Ishikawa (cell line): Measurements from ENCODE around the gene TENT5A.

Source experiments
- CEBPB ChIP-seq: IDR thresholded peaks from 2 replicates; pipeline ENCODE4 v1.6.1; 2012
- CREB1 ChIP-seq: IDR thresholded peaks from 2 replicates; pipeline ENCODE4 v1.6.1; 2012; ENCODE audit warnings: low read depth
- EGR1 ChIP-seq: IDR thresholded peaks from 2 replicates; pipeline ENCODE4 v1.6.1; 2012
- EP300 ChIP-seq: IDR thresholded peaks from 2 replicates; pipeline ENCODE4 v1.6.1; 2012; ENCODE audit warnings: borderline replicate concordance
- FOXM1 ChIP-seq: IDR thresholded peaks from 2 replicates; pipeline ENCODE4 v1.6.1; 2012; ENCODE audit warnings: low read depth, borderline replicate concordance
- NFIC ChIP-seq: IDR thresholded peaks from 2 replicates; pipeline ENCODE4 v1.6.1; 2012
- RAD21 ChIP-seq: IDR thresholded peaks from 2 replicates; pipeline ENCODE4 v1.6.1; 2012; ENCODE audit warnings: low read depth
- TAF1 ChIP-seq: IDR thresholded peaks from 2 replicates; pipeline ENCODE4 v1.6.1; 2012; ENCODE audit warnings: low read depth, mild to moderate bottlenecking
- TCF12 ChIP-seq: IDR thresholded peaks from 2 replicates; pipeline ENCODE4 v1.6.1; 2012; ENCODE audit warnings: low read depth
- TEAD4 ChIP-seq: IDR thresholded peaks from 2 replicates; pipeline ENCODE4 v1.6.1; 2012
- YY1 ChIP-seq: IDR thresholded peaks from 2 replicates; pipeline ENCODE4 v1.6.1; 2012; ENCODE audit warnings: low read depth
- ZBTB7A ChIP-seq: IDR thresholded peaks from 2 replicates; pipeline ENCODE4 v1.6.1; 2012; ENCODE audit warnings: low read depth
- TF ChIP-seq, protein P1 (sequence below): IDR thresholded peaks from 2 replicates; pipeline ENCODE4 v1.6.1; 2012
- TF ChIP-seq, protein P2 (sequence below): IDR thresholded peaks from 2 replicates; pipeline ENCODE4 v1.6.1; 2012
- TF ChIP-seq, protein P3 (sequence below): IDR thresholded peaks from 2 replicates; pipeline ENCODE4 v1.6.1; 2012; ENCODE audit warnings: low read depth, mild to moderate bottlenecking

The TENT5A gene

DNA sequence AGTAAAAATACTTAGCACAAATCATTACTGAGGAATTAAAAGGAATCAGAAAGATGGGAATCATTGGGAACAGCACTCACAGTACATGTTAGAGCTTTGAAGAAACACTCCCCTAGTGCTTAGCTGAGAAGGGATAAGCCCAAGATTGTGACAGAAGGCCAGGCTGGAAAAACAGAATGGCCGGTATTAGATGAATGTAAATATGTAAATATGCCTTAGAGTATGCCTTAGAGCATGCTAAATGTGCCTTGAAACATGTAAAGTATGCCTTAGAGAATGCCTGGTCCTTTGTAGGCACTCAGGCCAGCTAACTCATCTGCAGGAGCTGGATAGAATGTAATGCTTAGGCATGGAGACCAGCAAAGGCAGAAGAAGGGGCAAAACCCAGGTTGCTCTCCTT, 10.6 kb upstream of the TENT5A start:
- TF ChIP-seq, protein P1, sequence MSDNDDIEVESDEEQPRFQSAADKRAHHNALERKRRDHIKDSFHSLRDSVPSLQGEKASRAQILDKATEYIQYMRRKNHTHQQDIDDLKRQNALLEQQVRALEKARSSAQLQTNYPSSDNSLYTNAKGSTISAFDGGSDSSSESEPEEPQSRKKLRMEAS, result no peak
- TF ChIP-seq CEBPB (no peak), EGR1 (no peak), RAD21 (no peak), CREB1 (no peak), TEAD4 (no peak)

DNA sequence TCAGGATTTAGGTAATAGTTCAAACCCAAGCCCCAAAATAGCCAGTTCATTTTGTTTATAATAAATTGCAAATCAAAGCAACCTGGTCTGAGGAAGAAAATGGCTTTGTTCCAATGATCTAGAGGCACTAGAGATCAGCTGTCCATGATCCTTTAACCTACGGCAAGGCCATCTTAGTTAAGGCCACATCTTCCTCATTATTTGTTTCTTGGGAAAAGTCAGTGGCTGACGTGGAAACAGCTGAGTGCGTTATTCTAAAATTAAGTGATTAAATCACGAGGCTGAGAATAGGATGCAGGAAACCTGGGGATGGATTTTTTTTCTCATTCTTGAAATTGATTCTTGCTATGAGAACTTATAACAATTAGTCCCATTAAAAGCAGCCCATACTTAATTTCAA, 10.1 kb upstream of the TENT5A start:
- TF ChIP-seq ZBTB7A, result no peak
- TF ChIP-seq, protein P2, sequence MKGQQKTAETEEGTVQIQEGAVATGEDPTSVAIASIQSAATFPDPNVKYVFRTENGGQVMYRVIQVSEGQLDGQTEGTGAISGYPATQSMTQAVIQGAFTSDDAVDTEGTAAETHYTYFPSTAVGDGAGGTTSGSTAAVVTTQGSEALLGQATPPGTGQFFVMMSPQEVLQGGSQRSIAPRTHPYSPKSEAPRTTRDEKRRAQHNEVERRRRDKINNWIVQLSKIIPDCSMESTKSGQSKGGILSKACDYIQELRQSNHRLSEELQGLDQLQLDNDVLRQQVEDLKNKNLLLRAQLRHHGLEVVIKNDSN, result no peak
- no peak for TF ChIP-seq NFIC
- TF ChIP-seq, protein P3, sequence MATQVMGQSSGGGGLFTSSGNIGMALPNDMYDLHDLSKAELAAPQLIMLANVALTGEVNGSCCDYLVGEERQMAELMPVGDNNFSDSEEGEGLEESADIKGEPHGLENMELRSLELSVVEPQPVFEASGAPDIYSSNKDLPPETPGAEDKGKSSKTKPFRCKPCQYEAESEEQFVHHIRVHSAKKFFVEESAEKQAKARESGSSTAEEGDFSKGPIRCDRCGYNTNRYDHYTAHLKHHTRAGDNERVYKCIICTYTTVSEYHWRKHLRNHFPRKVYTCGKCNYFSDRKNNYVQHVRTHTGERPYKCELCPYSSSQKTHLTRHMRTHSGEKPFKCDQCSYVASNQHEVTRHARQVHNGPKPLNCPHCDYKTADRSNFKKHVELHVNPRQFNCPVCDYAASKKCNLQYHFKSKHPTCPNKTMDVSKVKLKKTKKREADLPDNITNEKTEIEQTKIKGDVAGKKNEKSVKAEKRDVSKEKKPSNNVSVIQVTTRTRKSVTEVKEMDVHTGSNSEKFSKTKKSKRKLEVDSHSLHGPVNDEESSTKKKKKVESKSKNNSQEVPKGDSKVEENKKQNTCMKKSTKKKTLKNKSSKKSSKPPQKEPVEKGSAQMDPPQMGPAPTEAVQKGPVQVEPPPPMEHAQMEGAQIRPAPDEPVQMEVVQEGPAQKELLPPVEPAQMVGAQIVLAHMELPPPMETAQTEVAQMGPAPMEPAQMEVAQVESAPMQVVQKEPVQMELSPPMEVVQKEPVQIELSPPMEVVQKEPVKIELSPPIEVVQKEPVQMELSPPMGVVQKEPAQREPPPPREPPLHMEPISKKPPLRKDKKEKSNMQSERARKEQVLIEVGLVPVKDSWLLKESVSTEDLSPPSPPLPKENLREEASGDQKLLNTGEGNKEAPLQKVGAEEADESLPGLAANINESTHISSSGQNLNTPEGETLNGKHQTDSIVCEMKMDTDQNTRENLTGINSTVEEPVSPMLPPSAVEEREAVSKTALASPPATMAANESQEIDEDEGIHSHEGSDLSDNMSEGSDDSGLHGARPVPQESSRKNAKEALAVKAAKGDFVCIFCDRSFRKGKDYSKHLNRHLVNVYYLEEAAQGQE, result no peak
- no peak for TF ChIP-seq TCF12
- TF ChIP-seq CREB1, result no peak
- TF ChIP-seq EGR1, result no peak

DNA sequence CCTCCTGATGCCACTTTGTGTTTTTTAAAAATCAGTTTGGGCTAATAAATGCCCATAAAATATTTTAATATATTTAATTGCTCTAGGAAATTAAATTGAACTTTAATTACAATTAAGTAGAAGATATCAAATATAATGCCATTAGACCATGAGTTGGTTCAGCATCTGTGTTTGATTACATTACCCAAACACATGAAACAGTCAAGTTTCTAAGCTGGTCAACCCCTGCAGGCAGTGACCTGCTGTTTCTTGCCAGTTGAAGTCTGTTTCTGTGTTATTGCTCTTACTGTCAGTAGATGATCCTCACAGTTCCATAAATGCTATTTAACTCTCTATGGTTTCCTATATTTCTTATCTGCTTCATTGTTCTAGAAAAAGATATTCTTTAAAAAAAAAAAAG, 9.7 kb upstream of the TENT5A start:
- no peak for TF ChIP-seq YY1
- TF ChIP-seq FOXM1, result no peak
- TF ChIP-seq TAF1, result no peak
- no peak for TF ChIP-seq TEAD4
- no peak for TF ChIP-seq EGR1

DNA sequence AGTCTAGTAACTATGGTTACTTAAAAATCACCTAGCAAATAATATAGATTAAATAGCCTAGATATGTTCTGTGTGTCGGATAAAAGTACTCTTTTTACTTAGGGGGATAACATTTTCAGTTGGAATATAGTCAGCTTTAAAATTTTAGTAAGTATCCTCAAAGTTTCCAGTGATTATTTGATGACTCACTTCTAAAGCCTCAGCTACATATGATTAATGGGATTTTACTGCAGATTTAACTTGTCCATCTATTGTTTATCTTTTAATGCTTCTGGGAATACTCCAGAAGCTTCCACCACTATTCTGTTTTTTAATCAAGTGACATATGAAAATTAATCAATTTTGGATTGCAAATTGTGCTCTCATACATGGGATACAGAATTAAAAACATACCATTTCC, 8.7 kb upstream of the TENT5A start:
- TF ChIP-seq CREB1 (no peak), CEBPB (no peak), YY1 (no peak), NFIC (no peak), TEAD4 (no peak), FOXM1 (no peak), RAD21 (no peak), ZBTB7A (no peak), EGR1 (no peak), EP300 (no peak), TCF12 (no peak), TAF1 (no peak)
- TF ChIP-seq, protein P3, result no peak
- TF ChIP-seq, protein P2, result no peak
- TF ChIP-seq, protein P1, result no peak

DNA sequence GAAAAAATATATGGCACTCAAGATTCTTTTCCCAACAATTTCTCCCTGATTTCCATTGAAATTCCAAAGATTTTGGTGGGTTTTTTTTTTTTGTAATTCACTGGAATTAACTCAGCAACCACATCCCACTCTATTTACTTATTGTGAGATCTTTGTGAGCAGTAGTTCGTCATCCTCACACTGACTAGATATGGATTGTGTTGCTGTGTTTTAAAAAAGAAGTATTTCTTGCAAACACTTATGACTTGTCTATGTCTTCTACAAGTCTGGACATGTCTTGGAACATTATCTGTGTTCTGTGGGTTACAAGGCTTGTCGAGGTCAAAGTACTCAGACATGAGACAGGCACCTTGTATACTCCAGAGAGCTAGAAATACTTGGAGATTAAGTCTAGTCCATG, 7.3 kb upstream of the TENT5A start:
- TF ChIP-seq, protein P2, result no peak

DNA sequence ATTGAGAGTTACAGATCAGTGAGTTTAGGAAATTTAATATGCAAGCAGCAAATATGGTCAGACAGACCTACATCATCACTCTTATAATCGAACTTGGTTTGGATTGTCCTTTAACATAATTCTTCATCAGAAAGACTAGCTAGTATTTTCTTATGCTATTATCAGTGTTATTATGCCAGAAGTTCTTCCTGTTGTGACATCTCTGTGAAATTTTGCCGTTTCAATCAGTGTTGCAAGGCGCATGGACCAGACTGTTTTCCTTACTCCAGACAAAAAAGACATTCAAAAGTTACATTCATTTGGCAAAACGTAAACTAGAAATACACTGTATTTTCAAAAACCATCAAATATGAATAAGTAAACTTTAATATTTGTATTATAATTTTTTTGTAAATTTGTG, 5.7 kb upstream of the TENT5A start:
- no peak for TF ChIP-seq EP300
- TF ChIP-seq YY1, result no peak
- no peak for TF ChIP-seq CEBPB
- TF ChIP-seq, protein P3, result no peak
- TF ChIP-seq TAF1, result no peak
- TF ChIP-seq ZBTB7A, result no peak
- TF ChIP-seq TCF12, result no peak
- TF ChIP-seq TEAD4, result no peak
- no peak for TF ChIP-seq EGR1
